KBM-7 (cell line): ENCODE data around the gene RPTOR.

Experiments used
- DNase-seq: peaks from one replicate; pipeline ENCODE4 v3.0.0-alpha.2; 2015
- in situ Hi-C: fragments of 300-500 bp; cut with MboI; formaldehyde crosslinking; loops from 2 replicates; pipeline ENCODE4 v1.14.3; 2020; ENCODE audit warnings: low sequenced_read_pairs, low pct_unique_long_range_greater_than_20kb, mixed read lengths

The RPTOR gene

GRCh38 chr17:80851277-80851925 lies 306.8 kb downstream of the RPTOR start:
- in situ Hi-C loops, result no loop called here
- no peak for DNase-seq

DNA sequence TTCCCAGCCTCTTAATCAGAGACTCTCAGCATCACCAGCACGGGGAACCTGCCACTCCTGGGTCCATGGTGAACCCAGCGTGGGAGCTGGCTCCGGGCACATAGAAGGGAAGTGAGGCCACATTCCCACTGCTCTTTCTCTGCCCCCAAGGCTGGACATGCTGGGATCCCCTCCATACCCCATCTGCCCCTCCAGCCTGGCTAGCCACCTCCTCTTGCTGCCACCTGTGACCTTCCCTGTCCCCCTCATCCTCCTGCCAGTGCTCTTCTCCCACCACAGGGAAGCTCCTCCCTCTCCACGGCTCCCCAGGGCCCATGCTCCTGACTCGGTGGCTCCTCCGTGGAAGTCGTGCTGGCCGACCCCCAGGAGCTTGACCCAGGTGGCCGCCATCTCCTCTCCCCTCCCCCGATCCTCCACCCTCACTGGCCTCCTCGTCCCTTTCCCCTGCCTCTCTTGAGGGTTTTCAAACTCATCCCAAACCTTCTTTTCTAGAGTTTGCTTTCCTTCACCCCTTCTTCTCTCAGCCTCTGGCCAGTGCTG lies 307.9 kb downstream of the RPTOR start:
- in situ Hi-C loops, result no loop called here
- no peak for DNase-seq

DNA sequence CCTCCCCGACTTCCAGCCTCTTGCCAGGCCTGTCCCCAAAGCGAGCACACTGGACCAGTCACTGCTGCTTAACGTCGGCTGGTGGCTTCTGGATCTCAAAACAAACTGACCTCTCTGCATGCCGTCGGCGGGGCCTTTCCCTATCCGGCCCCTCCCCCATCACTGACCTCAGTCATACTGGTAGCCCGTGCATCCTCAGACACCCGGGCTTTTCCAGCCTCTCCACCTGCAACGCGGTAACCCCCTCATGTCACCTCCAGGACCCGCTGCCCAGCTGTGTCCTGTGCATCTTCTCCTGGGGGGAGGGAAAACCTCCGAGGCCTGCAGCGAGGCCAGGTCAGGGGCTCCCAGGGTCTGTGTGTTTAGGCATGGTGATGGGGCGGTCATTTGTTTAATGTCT lies 308.4 kb downstream of the RPTOR start:
- in situ Hi-C loops, result no loop called here
- DNase-seq, result no peak

- no peak for DNase-seq
- in situ Hi-C loops, result no loop called here
Measured at GRCh38 chr17:80854220-80854619, 309.6 kb downstream of the RPTOR start.

DNA sequence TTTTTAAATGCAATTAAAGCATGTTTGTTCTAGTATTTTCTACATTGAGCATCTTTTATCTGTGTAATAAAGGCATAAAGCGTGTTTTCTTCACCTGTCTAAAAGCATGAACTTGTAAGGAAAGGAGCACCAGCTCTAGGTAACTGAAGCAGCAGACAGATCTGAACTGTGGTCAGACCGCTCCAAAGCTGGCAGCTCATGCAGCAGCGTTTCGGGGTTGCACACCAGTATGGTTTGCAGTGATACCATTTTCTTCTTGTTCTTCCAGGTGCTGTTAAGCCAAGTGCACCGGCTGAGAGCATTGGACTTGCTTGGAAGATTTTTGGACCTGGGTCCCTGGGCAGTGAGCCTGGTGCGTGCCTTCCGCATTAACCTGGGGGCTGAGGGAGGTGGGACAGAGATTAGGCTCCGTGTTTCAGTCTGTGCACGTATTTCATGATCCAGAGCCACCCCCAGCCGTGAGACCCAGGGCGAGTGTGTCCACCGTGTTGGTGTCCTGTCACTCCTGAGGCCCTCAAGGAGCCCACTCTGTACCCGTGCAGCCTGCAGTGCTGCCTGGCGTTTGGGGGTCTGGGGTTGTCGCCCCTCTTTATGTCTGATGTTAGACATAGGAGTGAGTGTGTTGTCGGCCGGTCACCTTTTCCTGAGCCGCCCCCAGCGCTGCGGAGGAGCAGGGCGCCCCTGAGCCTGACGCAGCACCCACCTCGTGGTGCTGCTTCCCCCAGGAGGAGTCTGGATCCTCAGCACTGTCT lies 310.7 kb downstream of the RPTOR start:
- no peak for DNase-seq
- in situ Hi-C loops, result no loop called here

GRCh38 chr17:80855948-80856862 lies 311.6 kb downstream of the RPTOR start:
- in situ Hi-C loops, result no loop called here
- DNase-seq, result peak; percentile 73

GRCh38 chr17:80856863-80857755 lies 312.5 kb downstream of the RPTOR start:
- in situ Hi-C loops, result no loop called here
- DNase-seq, result no peak

- DNase-seq, result no peak
- in situ Hi-C loops, result no loop called here
Measured at GRCh38 chr17:80857756-80858171, 313.1 kb downstream of the RPTOR start.

DNA sequence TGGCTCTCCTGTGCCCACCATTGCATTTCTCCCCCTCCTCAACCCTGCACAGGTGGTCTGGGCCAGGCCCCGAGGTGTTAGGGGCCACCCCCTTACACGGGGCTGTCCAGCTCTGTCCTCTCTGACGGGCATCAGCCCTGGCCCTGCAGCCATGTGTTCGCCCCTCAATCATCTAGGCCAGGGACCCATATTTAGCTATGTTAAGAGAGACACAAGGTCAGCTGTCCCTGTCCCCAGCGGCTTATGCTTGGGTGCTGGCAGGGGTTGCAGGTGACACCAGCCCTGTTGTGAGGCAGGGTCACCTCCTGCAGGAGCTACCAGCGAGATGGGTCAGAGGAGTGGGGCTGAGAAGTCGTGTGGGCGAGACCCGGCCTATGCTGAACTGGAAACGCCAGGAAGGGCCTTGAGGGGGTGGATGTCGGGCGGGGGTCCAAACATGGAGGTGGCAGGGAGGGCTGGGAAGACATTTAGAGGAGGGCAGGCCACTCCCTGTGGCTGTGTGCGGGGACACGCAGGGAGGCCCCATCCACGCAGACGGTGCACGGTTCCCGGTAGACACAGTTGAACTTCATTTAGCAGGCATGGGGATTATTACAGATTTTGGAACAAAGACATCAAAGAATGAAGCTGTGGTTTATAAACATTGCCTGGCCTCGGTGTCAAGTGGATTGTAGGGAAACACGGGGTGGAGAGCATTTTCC lies 313.8 kb downstream of the RPTOR start:
- in situ Hi-C loops, result no loop called here
- DNase-seq, result no peak

DNA sequence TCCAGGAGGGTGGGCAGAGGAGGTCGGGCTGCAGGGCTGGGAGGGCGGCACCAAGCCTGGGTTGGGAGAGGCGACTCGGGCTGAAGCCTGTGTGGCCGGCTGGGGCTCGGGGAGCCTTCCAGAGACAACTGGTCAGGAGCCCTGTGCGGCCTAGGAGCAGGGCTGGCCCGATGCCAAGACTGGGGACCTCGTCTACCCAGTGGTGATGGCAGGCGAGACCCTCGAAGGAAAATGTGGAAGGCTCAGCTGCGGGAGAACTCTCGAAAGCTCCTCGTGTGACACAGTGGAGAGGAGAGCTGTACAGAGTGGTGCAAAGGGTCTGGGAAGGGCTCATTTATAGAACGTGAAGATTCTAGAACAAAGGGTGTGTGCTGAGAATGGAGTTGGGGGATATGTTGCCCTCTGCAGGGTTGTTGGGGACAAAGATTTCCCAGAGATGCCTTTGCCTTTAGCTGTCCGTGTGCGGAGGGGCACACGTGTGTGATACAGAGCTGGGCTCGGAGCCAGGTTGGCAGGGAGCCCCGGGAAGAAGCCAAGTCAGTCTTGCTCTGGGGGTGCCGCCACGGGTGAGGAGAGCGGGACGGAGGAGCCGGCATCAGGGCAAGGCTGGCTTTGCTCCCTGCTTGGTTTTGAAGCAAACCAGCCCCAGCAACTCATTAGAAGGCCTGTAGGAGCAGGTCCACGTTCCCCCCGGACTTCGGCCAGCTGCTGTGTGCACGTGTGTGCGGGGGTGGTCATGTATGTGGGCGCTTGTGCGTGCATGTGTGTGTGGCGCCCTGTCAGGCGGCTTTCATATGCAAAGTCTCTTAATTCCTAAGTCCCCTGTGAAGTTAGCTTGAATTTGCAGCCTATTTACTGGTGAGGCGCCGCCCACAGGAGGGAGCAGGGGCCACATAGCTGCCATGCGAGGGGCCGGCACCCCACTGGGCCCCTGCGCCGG lies 314.6 kb downstream of the RPTOR start:
- no peak for DNase-seq
- in situ Hi-C loops, result no loop called here

DNA sequence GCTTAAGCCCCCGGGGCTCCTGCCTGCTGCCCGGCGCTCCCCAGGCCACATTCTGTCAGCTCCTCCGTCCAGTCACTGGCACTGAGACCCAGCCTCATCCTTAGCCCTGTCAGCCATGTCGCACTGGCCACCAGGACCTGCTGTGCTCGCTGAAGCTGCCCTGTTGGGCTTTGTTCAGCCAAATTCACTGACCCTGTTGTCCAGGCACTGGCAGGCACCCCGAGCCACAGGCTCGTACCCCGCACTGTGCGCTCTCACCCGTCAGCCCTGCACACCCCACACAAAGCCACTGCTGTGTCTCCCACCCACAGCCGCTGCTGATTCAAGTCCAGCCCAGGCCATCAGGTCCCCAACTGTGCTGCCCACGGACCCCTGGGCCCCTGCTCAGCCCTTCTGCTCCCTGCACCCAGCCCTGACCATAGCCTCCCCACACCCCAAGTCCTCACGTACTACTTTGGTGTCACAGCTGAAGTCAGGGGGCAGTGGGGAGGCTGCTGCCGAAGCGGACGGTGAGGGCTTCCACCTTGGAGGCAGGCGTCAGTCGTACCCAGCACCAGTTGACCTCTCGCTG lies 315.5 kb downstream of the RPTOR start:
- in situ Hi-C loops, result no loop called here
- no peak for DNase-seq

- DNase-seq, result no peak
- in situ Hi-C loops, result no loop called here
Measured at GRCh38 chr17:80860703-80861417, 316.2 kb downstream of the RPTOR start.

GRCh38 chr17:80861418-80861815 lies 316.8 kb downstream of the RPTOR start:
- in situ Hi-C loops, result no loop called here

GRCh38 chr17:80861892-80862291 lies 317.3 kb downstream of the RPTOR start:
- no peak for DNase-seq
- in situ Hi-C loops, result no loop called here

More at GRCh38 chr17:80861418-80861815, 316.8 kb downstream of the RPTOR start:
- no peak for DNase-seq

- in situ Hi-C loops, result no loop called here
- DNase-seq, result no peak
Measured at GRCh38 chr17:80862481-80862961, 317.9 kb downstream of the RPTOR start.

DNA sequence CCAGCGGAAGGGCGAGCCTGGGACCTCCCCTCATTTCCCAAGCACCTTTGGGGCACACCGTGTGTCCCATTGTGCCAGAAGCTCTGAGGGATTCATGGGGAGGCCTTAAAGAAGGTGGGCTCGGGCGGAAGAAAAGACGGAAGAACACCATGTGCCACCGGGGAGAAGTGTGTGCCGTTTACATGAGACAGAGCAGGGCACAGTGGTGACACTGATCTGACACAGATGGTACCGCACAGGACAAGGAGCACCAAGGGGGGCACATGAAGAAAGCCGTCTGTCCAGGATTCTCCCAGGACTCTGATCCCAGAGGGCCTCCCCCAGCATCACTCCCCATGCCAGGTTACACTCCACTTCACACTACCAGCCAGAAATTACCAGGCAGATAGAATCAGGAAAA lies 318.3 kb downstream of the RPTOR start:
- no peak for DNase-seq
- in situ Hi-C loops, result no loop called here
